GM12878 (cell line): Measurements from ENCODE around the gene ALCAM. TPM values are rescaled to one million over a fixed set of nuclear protein-coding genes. Genes with fewer than 3 reads are reported as not detected.

Experiments
- ATAC-seq: fragments of 200-7000 bp; cut with Tn5 transposase; 3 replicates; pipeline ENCODE4 v1.9.1; 2020; ENCODE audit warnings: mild to moderate bottlenecking, moderate library complexity
- BruUV-seq: library from RNA; stranded (reverse); fragments of 400-500 nt; replicated peaks from 2 replicates; lab custom pipeline; 2021; lab: Mats Ljungman, UMichigan
- CTCF ChIA-PET: fragments of 300-600 bp; sonication (Branson Sonifier 250); formaldehyde crosslinking; extraction: SDS; loops from one replicate; lab custom pipeline; 2021; ENCODE audit warnings: inconsistent platforms; lab: Yijun Ruan, JAX
- POLR2A ChIA-PET: fragments of 350-600 bp; formaldehyde crosslinking; extraction: SDS; loops from one replicate; lab custom pipeline; 2021; ENCODE audit warnings: inconsistent platforms; lab: Charles Lee
- RAD21 ChIA-PET: fragments of 300-600 bp; sonication (Branson Sonifier 250); formaldehyde crosslinking; loops from one replicate; lab custom pipeline; 2023; ENCODE audit warnings: antibody characterized with exemption; ENCODE audit not compliant: unreplicated experiment; lab: Charles Lee
- SMC1A ChIA-PET: fragments of 300-600 bp; sonication (Branson Sonifier 250); formaldehyde crosslinking; loops from one replicate; lab custom pipeline; 2023; ENCODE audit not compliant: unreplicated experiment, uncharacterized antibody; lab: Charles Lee
- DNase-seq: peaks from one replicate; pipeline ENCODE4 v3.0.0-alpha.2; 2011; ENCODE audit warnings: low read depth, low spot score
- FAIRE-seq: peaks from 3 replicates; lab custom pipeline; 2011; peaks lifted over from hg19 to GRCh38; lab: Jason Lieb, UNC
- H2AFZ ChIP-seq: 2 replicates; pipeline ENCODE4 v1.6.0; 2011; ENCODE audit warnings: low read depth, low read length, control low read depth; ENCODE audit not compliant: control insufficient read depth
- H3K27ac ChIP-seq: 2 replicates; pipeline ENCODE4 v1.5.1; 2011; ENCODE audit warnings: control low read depth; ENCODE audit not compliant: control insufficient read depth, insufficient read depth
- H3K27me3 ChIP-seq, 2 experiments: replicated peaks in 1 of 2; 2 replicates each; pipeline versions ENCODE4 v1.6.0 to v1.6.1; 2011; ENCODE audit warnings: low read length in 1 of 2; ENCODE audit not compliant: control insufficient read depth in 2 of 2, insufficient read depth in 2 of 2
- H3K36me3 ChIP-seq, 2 experiments: 2 replicates each; pipeline ENCODE4 v1.5.1; 2011; ENCODE audit warnings: low read length in 1 of 2; ENCODE audit not compliant: control insufficient read depth in 2 of 2, insufficient read depth in 2 of 2
- H3K4me1 ChIP-seq: 2 replicates; pipeline ENCODE4 v1.6.1; 2011; ENCODE audit warnings: mild to moderate bottlenecking, low read length, moderate library complexity, mixed read lengths; ENCODE audit not compliant: control insufficient read depth, insufficient read depth
- H3K4me2 ChIP-seq: 2 replicates; pipeline ENCODE4 v1.6.0; 2011; ENCODE audit warnings: control low read depth; ENCODE audit not compliant: control insufficient read depth, insufficient read depth
- H3K4me3 ChIP-seq: fragments of 200-600 bp; sonication (generic); 2 replicates; pipeline ENCODE4 v1.5.1; 2016
- H3K79me2 ChIP-seq: 2 replicates; pipeline ENCODE4 v1.6.0; 2011; ENCODE audit warnings: low read length; ENCODE audit not compliant: control insufficient read depth, insufficient read depth
- H3K9ac ChIP-seq: 2 replicates; pipeline ENCODE4 v1.8.0; 2011; ENCODE audit warnings: low read length, control low read depth, mixed read lengths; ENCODE audit not compliant: control insufficient read depth, insufficient read depth
- H3K9me3 ChIP-seq: replicated peaks from 3 replicates; pipeline ENCODE4 v1.5.1; 2011; ENCODE audit warnings: mild to moderate bottlenecking, low read length; ENCODE audit not compliant: control insufficient read depth, insufficient read depth
- H4K20me1 ChIP-seq: 2 replicates; pipeline ENCODE4 v1.6.0; 2011; ENCODE audit not compliant: control insufficient read depth, insufficient read depth
- ATF2 ChIP-seq: IDR thresholded peaks from 2 replicates; pipeline ENCODE4 v1.6.1; 2012; ENCODE audit warnings: low read length, inconsistent platforms
- ATF3 ChIP-seq: IDR thresholded peaks from 2 replicates; pipeline ENCODE4 v1.6.1; 2011; ENCODE audit warnings: low read depth, mild to moderate bottlenecking, low read length, moderate library complexity, borderline replicate concordance; ENCODE audit errors: extremely low read depth
- BHLHE40 ChIP-seq, 2 experiments: fragments of 450-650 bp in 1 of 2; IDR thresholded peaks; 2 replicates each; pipeline ENCODE4 v1.6.1; 2011 to 2017; ENCODE audit warnings: low read depth in 2 of 2, borderline replicate concordance in 1 of 2, improper control_type of control experiment in 1 of 2, low read length in 1 of 2, mild to moderate bottlenecking in 1 of 2
- CEBPB ChIP-seq, 2 experiments: fragments of 150-350 bp in 1 of 2; IDR thresholded peaks; 2 replicates each; pipeline ENCODE4 v1.6.1; 2012 to 2014; ENCODE audit warnings: low read depth in 2 of 2, low read length in 2 of 2, borderline replicate concordance in 1 of 2, inconsistent platforms in 1 of 2
- E2F4 ChIP-seq: IDR thresholded peaks from 2 replicates; pipeline ENCODE4 v1.6.1; 2012; ENCODE audit warnings: low read depth, low read length, improper control_type of control experiment
- EED ChIP-seq: sonication (generic); IDR thresholded peaks from 2 replicates; pipeline ENCODE4 v1.6.1; 2016; ENCODE audit warnings: antibody characterized with exemption, low read depth
- HDAC2 ChIP-seq: fragments of 200-600 bp; sonication (generic); IDR thresholded peaks from 2 replicates; pipeline ENCODE4 v1.6.1; 2017
- HSF1 ChIP-seq: fragments of 150-350 bp; IDR thresholded peaks from 2 replicates; pipeline ENCODE4 v1.6.1; 2014; ENCODE audit warnings: mild to moderate bottlenecking, low read depth, low read length
- IRF4 ChIP-seq: IDR thresholded peaks from 2 replicates; pipeline ENCODE4 v1.6.1; 2011; ENCODE audit warnings: low read depth, low read length
- NFXL1 ChIP-seq: fragments of 450-650 bp; IDR thresholded peaks from 2 replicates; pipeline ENCODE4 v1.6.1; 2017; ENCODE audit warnings: antibody characterized with exemption, mild to moderate bottlenecking, borderline replicate concordance
- POLR2AphosphoS2 ChIP-seq: IDR thresholded peaks from 2 replicates; pipeline ENCODE4 v1.6.1; 2011; ENCODE audit warnings: low read depth, mild to moderate bottlenecking, low read length, improper control_type of control experiment, moderate library complexity
- POLR2AphosphoS5 ChIP-seq: IDR thresholded peaks from 2 replicates; pipeline ENCODE4 v1.6.1; 2011; ENCODE audit warnings: mild to moderate bottlenecking, low read length, inconsistent platforms
- POU2F2 ChIP-seq: IDR thresholded peaks from 3 replicates; pipeline ENCODE4 v1.6.1; 2011; ENCODE audit warnings: low read depth, mild to moderate bottlenecking, low read length, borderline replicate concordance
- RAD21 ChIP-seq: IDR thresholded peaks from 2 replicates; pipeline ENCODE4 v1.6.1; 2011; ENCODE audit warnings: mild to moderate bottlenecking, low read depth, low read length, moderate library complexity; ENCODE audit not compliant: insufficient read depth
- RAD51 ChIP-seq: fragments of 450-650 bp; IDR thresholded peaks from 2 replicates; pipeline ENCODE4 v1.6.1; 2016; ENCODE audit warnings: moderate library complexity, mild to moderate bottlenecking, inconsistent platforms
- RBBP5 ChIP-seq: fragments of 200-600 bp; sonication (generic); conservative IDR thresholded peaks from 2 replicates; pipeline ENCODE4 v1.6.1; 2016
- RFX5 ChIP-seq: IDR thresholded peaks from 2 replicates; pipeline ENCODE4 v1.6.1; 2011; ENCODE audit warnings: low read depth, low read length, improper control_type of control experiment
- SIN3A ChIP-seq: IDR thresholded peaks from 2 replicates; pipeline ENCODE4 v1.6.1; 2012; ENCODE audit warnings: low read depth, low read length, improper control_type of control experiment
- SMC3 ChIP-seq: IDR thresholded peaks from 2 replicates; pipeline ENCODE4 v1.6.1; 2011; ENCODE audit warnings: low read length, improper control_type of control experiment, borderline replicate concordance
- TARDBP ChIP-seq: IDR thresholded peaks from 2 replicates; pipeline ENCODE4 v1.6.1; 2016; ENCODE audit warnings: borderline replicate concordance
- TCF3 ChIP-seq: IDR thresholded peaks from 2 replicates; pipeline ENCODE4 v1.6.1; 2012; ENCODE audit warnings: low read depth, mild to moderate bottlenecking, low read length, borderline replicate concordance; ENCODE audit not compliant: insufficient read depth
- in situ Hi-C: fragments of 300-500 bp; cut with MboI; formaldehyde crosslinking; loops from 9 replicates; pipeline ENCODE4 v1.14.3; 2018; ENCODE audit warnings: mixed read lengths
- intact Hi-C: fragments of 100-400 bp; cut with micrococcal nuclease; formaldehyde crosslinking; loops from one replicate; pipeline ENCODE4 v1.14.2; 2022; ENCODE audit not compliant: unreplicated experiment
- polyA plus RNA-seq, 11 experiments: library from polyadenylated mRNA; depleted of rRNA in 4 of 11; unstranded in 6 of 11; stranded (reverse) in 5 of 11; fragments of >200 nt; fragmentation: Nextera tagmentation in 4 of 11; fragmentation: Illumina TruSeq in 1 of 11; extraction: Ambion mirVana in 4 of 11; extraction: Trizol in 1 of 11; gene quantifications; 1 replicate in 1 of 11; 2 replicates in 10 of 11; pipeline versions ENCODE4 v1.2.1 to v1.2.3, GENCODE V29; 2011 to 2016; ENCODE audit warnings: inconsistent platforms in 2 of 11, missing spikeins in 2 of 11, low read depth in 1 of 11
- total RNA-seq, 4 experiments: library from RNA; depleted of rRNA in 3 of 4; stranded (reverse); fragments of >200 nt in 3 of 4; fragmentation: Illumina TruSeq in 1 of 4; extraction: Trizol in 1 of 4; gene quantifications; 2 replicates each; pipeline versions ENCODE4 v1.2.1 to v1.2.3, GENCODE V29; 2013 to 2021

Gene ALCAM
- total and polyA plus RNA-seq, 10 of the 15 experiments (the other 5 are each of a cell fraction or from before 2014, with no cell fraction given): 12.2 to 54.2 (median 32.6) TPM

GRCh38 chr3:105324951-105325350 lies 41.8 kb upstream of the ALCAM start (continued):
- TF ChIP-seq TCF3 (no peak), ATF2 (no peak), HDAC2 (no peak), SIN3A (no peak), TARDBP (no peak), SMC3 (no peak), ATF3 (no peak), BHLHE40 (IDR thresholded peaks at IDR 0.05; ENCODE audit: borderline replicate concordance in 1 of 2, low read depth in 2 of 2, low read length in 1 of 2) (no peak), RAD51 (no peak), IRF4 (no peak), POLR2AphosphoS2 (no peak)

GRCh38 chr3:105327662-105328337 lies 38.9 kb upstream of the ALCAM start:
- ChIA-PET SMC1A (no interaction called here), CTCF (no interaction called here), POLR2A (no interaction called here), RAD21 (no interaction called here)
- no peaks in the 10 kb centered on the region for H3K9me3 ChIP-seq
- H3K4me2 ChIP-seq: no peak overlapping the region
- H3K36me3 ChIP-seq: no peaks in the 10 kb centered on the region
- H4K20me1 ChIP-seq: no peaks in the 10 kb centered on the region
- FAIRE-seq (no peak), ATAC-seq (no peak), DNase-seq (no peak)
- no peaks in the 10 kb centered on the region for H3K27me3 ChIP-seq
- H2AFZ ChIP-seq: no peak overlapping the region
- H3K4me1 ChIP-seq: no peaks in the 10 kb centered on the region
- H3K27ac ChIP-seq: no peak overlapping the region
- intact Hi-C loops (no loop called here), in situ Hi-C loops (no loop called here)
- no TSS peak for BruUV-seq
- H3K79me2 ChIP-seq: no peaks in the 10 kb centered on the region
- H3K9ac ChIP-seq: no peak overlapping the region
- TF ChIP-seq RAD21: no peak
- TF ChIP-seq CEBPB (IDR thresholded peaks at IDR 0.05; ENCODE audit: borderline replicate concordance in 1 of 2, low read depth in 2 of 2, low read length in 2 of 2): no peak
- TF ChIP-seq RFX5: no peak
- TF ChIP-seq NFXL1: no peak
- TF ChIP-seq POU2F2: no peak
- TF ChIP-seq BHLHE40 (IDR thresholded peaks at IDR 0.05; ENCODE audit: borderline replicate concordance in 1 of 2, low read depth in 2 of 2, low read length in 1 of 2): no peak
- TF ChIP-seq E2F4: no peak
- no peak for TF ChIP-seq EED
- no peak for TF ChIP-seq POLR2AphosphoS5
- TF ChIP-seq RBBP5: no peak
- no peak for TF ChIP-seq HSF1
- H3K4me3 ChIP-seq: no peak overlapping the region
